Measurements from ENCODE around the gene TPST2.

Gene TPST2

GRCh38 chr22:26629988-26630761 is 40.2 kb upstream of the TPST2 start:
- Histone ChIP-seq H3K27me3 (replicated peaks; ENCODE audit: insufficient read depth, low read length) (no peaks in the 10 kb centered on the region), H3K4me2 (ENCODE audit: low read depth, low read length) (no peak overlapping the region), H3K9me2 (replicated peaks; ENCODE audit: insufficient read depth, low read length) (no peaks in the 10 kb centered on the region), H3K4me3 (ENCODE audit: low read length) (no peak overlapping the region), H4K20me1 (ENCODE audit: insufficient read depth, low read length) (no peaks in the 10 kb centered on the region), H3K4me1 (ENCODE audit: low read length) (peaks cover 19% of the 10 kb centered on the region; the same call in 1 of the 2 replicates), H3K27ac (ENCODE audit: low read length) (no peak overlapping the region), H2AFZ (ENCODE audit: low read length) (no peak overlapping the region), H3F3A (ENCODE audit: insufficient read depth, low read length) (0 out of 2 replicates have a peak, but pooled peaks cover 7% of the 10 kb centered on the region), H3K36me3 (replicated peaks; ENCODE audit: insufficient read depth, low read length) (no peaks in the 10 kb centered on the region), H3K9ac (ENCODE audit: low read length) (no peak overlapping the region), H3K79me2 (ENCODE audit: low read length) (no peaks in the 10 kb centered on the region), H3K9me3 (replicated peaks; ENCODE audit: insufficient read depth, low read length) (no peaks in the 10 kb centered on the region)
- no peak for TF ChIP-seq CTCF (IDR thresholded peaks at IDR 0.05; ENCODE audit: low read length)
- no peak for TF ChIP-seq EZH2 (optimal IDR thresholded peaks at IDR 0.05; ENCODE audit: low read depth, low read length)
- no peak for TF ChIP-seq EZH2phosphoT487 (IDR thresholded peaks at IDR 0.05; ENCODE audit: low read length)
- no peak for DNase-seq

GRCh38 chr22:26624803-26625202 is 34.9 kb upstream of the TPST2 start:
- H3K79me2 ChIP-seq (ENCODE audit: low read length) = no peaks in the 10 kb centered on the region
- H3K4me2 ChIP-seq (ENCODE audit: low read depth, low read length) = no peak overlapping the region
- no peaks in the 10 kb centered on the region for H3K27me3 ChIP-seq (replicated peaks; ENCODE audit: insufficient read depth, low read length)
- no peaks in the 10 kb centered on the region for H3K36me3 ChIP-seq (replicated peaks; ENCODE audit: insufficient read depth, low read length)
- DNase-seq = no peak
- no peak overlapping the region for H2AFZ ChIP-seq (ENCODE audit: low read length)
- H4K20me1 ChIP-seq (ENCODE audit: insufficient read depth, low read length) = no peaks in the 10 kb centered on the region
- H3K4me1 ChIP-seq (ENCODE audit: low read length) = peaks cover 12% of the 10 kb centered on the region; the same call in 1 of the 2 replicates
- no peak overlapping the region for H3K27ac ChIP-seq (ENCODE audit: low read length)
- H3K9ac ChIP-seq (ENCODE audit: low read length) = no peak overlapping the region
- TF ChIP-seq EZH2 (optimal IDR thresholded peaks at IDR 0.05; ENCODE audit: low read depth, low read length) (no peak), EZH2phosphoT487 (IDR thresholded peaks at IDR 0.05; ENCODE audit: low read length) (no peak), CTCF (IDR thresholded peaks at IDR 0.05; ENCODE audit: low read length) (no peak)
- H3K9me3 ChIP-seq (replicated peaks; ENCODE audit: insufficient read depth, low read length) = no peaks in the 10 kb centered on the region
- H3K4me3 ChIP-seq (ENCODE audit: low read length) = no peak overlapping the region
- H3K9me2 ChIP-seq (replicated peaks; ENCODE audit: insufficient read depth, low read length) = no peaks in the 10 kb centered on the region
- 0 out of 2 replicates have a peak, but pooled peaks cover 7% of the 10 kb centered on the region for H3F3A ChIP-seq (ENCODE audit: insufficient read depth, low read length)

DNA sequence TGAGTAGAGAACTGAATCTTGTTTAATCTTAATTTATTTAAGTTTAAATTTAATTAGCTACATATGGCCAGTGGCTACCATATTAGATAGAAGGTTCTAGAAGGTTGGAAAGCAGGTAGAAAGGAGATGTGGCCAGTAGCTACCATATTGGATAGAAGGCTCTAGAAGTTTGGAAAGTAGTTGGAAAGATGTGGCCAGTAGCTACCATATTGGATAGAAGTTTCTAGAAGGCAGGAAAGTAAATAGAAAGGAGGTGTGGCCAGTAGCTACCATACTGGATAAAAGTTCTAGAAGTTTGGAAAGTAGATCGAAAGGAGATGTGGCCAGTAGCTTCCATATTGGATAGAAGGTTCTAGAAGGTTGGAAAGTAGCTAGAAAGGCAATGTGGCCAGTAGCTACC is 34.1 kb upstream of the TPST2 start:
- H3K79me2 ChIP-seq (ENCODE audit: low read length) = no peaks in the 10 kb centered on the region
- H3K36me3 ChIP-seq (replicated peaks; ENCODE audit: insufficient read depth, low read length) = no peaks in the 10 kb centered on the region
- no peak overlapping the region for H3K9ac ChIP-seq (ENCODE audit: low read length)
- no peak overlapping the region for H3K4me2 ChIP-seq (ENCODE audit: low read depth, low read length)
- TF ChIP-seq EZH2 (optimal IDR thresholded peaks at IDR 0.05; ENCODE audit: low read depth, low read length) (no peak), CTCF (IDR thresholded peaks at IDR 0.05; ENCODE audit: low read length) (no peak), EZH2phosphoT487 (IDR thresholded peaks at IDR 0.05; ENCODE audit: low read length) (no peak)
- DNase-seq = no peak
- H3K4me3 ChIP-seq (ENCODE audit: low read length) = no peak overlapping the region
- no peaks in the 10 kb centered on the region for H3K27me3 ChIP-seq (replicated peaks; ENCODE audit: insufficient read depth, low read length)
- peaks cover 13% of the 10 kb centered on the region; the same call in 1 of the 2 replicates for H3K4me1 ChIP-seq (ENCODE audit: low read length)
- no peak overlapping the region for H3K27ac ChIP-seq (ENCODE audit: low read length)
- 0 out of 2 replicates have a peak, but pooled peaks cover 7% of the 10 kb centered on the region for H3F3A ChIP-seq (ENCODE audit: insufficient read depth, low read length)
- H2AFZ ChIP-seq (ENCODE audit: low read length) = no peak overlapping the region
- no peaks in the 10 kb centered on the region for H4K20me1 ChIP-seq (ENCODE audit: insufficient read depth, low read length)
- H3K9me2 ChIP-seq (replicated peaks; ENCODE audit: insufficient read depth, low read length) = no peaks in the 10 kb centered on the region
- no peaks in the 10 kb centered on the region for H3K9me3 ChIP-seq (replicated peaks; ENCODE audit: insufficient read depth, low read length)
